Activated naive CD4-positive, alpha-beta T cell treated with anti-CD3 and anti-CD28 coated beads, Interleukin-2, amount 50 U/mL, for 16 hours (primary cell): Measurements from ENCODE around the gene HOXD1.

Experiments
- DNase-seq: peaks from one replicate; pipeline ENCODE4 v3.0.0-alpha.2; 2020

The HOXD1 gene

GRCh38 chr2:176154576-176155252, 33.8 kb upstream of the HOXD1 start:
- DNase-seq, result no peak

- no peak for DNase-seq
Observed at GRCh38 chr2:176155356-176156044, 33.0 kb upstream of the HOXD1 start.

- DNase-seq, result no peak
Observed at GRCh38 chr2:176156301-176156806, 32.1 kb upstream of the HOXD1 start.

GRCh38 chr2:176156807-176157498, 31.5 kb upstream of the HOXD1 start, which contains the start of gene HOXD3:
Gene HOXD3, plus strand, starts transcription at chr2:176157307. Its CDS starts 11,808 bp downstream, at chr2:176169115.
- DNase-seq, result no peak

GRCh38 chr2:176157499-176158185, 30.8 kb upstream of the HOXD1 start:
- DNase-seq, result no peak

GRCh38 chr2:176158186-176158591, 30.3 kb upstream of the HOXD1 start:
- no peak for DNase-seq

GRCh38 chr2:176158855-176159662, 29.4 kb upstream of the HOXD1 start:
- no peak for DNase-seq

GRCh38 chr2:176159663-176160250, 28.7 kb upstream of the HOXD1 start:
- DNase-seq, result no peak

GRCh38 chr2:176160251-176160985, 28.1 kb upstream of the HOXD1 start:
- no peak for DNase-seq

- no peak for DNase-seq
Observed at GRCh38 chr2:176160986-176161824, 27.3 kb upstream of the HOXD1 start.

- DNase-seq, result no peak
Observed at GRCh38 chr2:176161825-176162626, 26.4 kb upstream of the HOXD1 start.

GRCh38 chr2:176162911-176163671, 25.4 kb upstream of the HOXD1 start:
- no peak for DNase-seq

- no peak for DNase-seq
Observed at GRCh38 chr2:176163672-176164056, 24.8 kb upstream of the HOXD1 start.

GRCh38 chr2:176164201-176164600, 24.3 kb upstream of the HOXD1 start:
- DNase-seq, result no peak

- DNase-seq, result no peak
Observed at GRCh38 chr2:176164611-176165369, 23.7 kb upstream of the HOXD1 start.

- DNase-seq, result no peak
Observed at GRCh38 chr2:176165370-176166050, 23.0 kb upstream of the HOXD1 start.

- DNase-seq, result no peak
Observed at GRCh38 chr2:176166272-176166671, 22.2 kb upstream of the HOXD1 start.
